Measurements from ENCODE around the gene NEUROD2.

The NEUROD2 gene

GRCh38 chr17:39607851-39608130 is at the start of gene NEUROD2:
TSS of gene NEUROD2 (minus strand) at chr17:39607920. CDS start at chr17:39606599, 1,321 bp downstream.
- DNase-seq (ENCODE audit: insufficient read length, low spot score) = no peak
- no peak for FAIRE-seq
- TF ChIP-seq POLR2A (IDR thresholded peaks at IDR 0.05; ENCODE audit: low read depth, low read length) = no peak

- no peak for TF ChIP-seq POLR2A (IDR thresholded peaks at IDR 0.05; ENCODE audit: low read depth, low read length)
- FAIRE-seq (no peak), DNase-seq (ENCODE audit: insufficient read length, low spot score) (no peak)
Measured at GRCh38 chr17:39655105-39655504, 47.4 kb upstream of the NEUROD2 start.

- no peak for FAIRE-seq
- no peak for TF ChIP-seq POLR2A (IDR thresholded peaks at IDR 0.05; ENCODE audit: low read depth, low read length)
- DNase-seq (ENCODE audit: insufficient read length, low spot score) = peak; percentile 75
Measured at GRCh38 chr17:39653662-39654331, 46.1 kb upstream of the NEUROD2 start.

- DNase-seq (ENCODE audit: insufficient read length, low spot score) (no peak), FAIRE-seq (no peak)
- no peak for TF ChIP-seq POLR2A (IDR thresholded peaks at IDR 0.05; ENCODE audit: low read depth, low read length)
Measured at GRCh38 chr17:39653316-39653661, 45.6 kb upstream of the NEUROD2 start.

GRCh38 chr17:39652587-39653315 is 45.0 kb upstream of the NEUROD2 start:
- FAIRE-seq (no peak), DNase-seq (ENCODE audit: insufficient read length, low spot score) (no peak)
- no peak for TF ChIP-seq POLR2A (IDR thresholded peaks at IDR 0.05; ENCODE audit: low read depth, low read length)

- FAIRE-seq (no peak), DNase-seq (ENCODE audit: insufficient read length, low spot score) (no peak)
- TF ChIP-seq POLR2A (IDR thresholded peaks at IDR 0.05; ENCODE audit: low read depth, low read length) = no peak
Measured at GRCh38 chr17:39651923-39652586, 44.3 kb upstream of the NEUROD2 start.

GRCh38 chr17:39650121-39650579 is 42.4 kb upstream of the NEUROD2 start:
- no peak for DNase-seq (ENCODE audit: insufficient read length, low spot score)
- FAIRE-seq = no peak
- no peak for TF ChIP-seq POLR2A (IDR thresholded peaks at IDR 0.05; ENCODE audit: low read depth, low read length)

- FAIRE-seq (no peak), DNase-seq (ENCODE audit: insufficient read length, low spot score) (no peak)
- TF ChIP-seq POLR2A (IDR thresholded peaks at IDR 0.05; ENCODE audit: low read depth, low read length) = no peak
Measured at GRCh38 chr17:39648616-39649366, 41.1 kb upstream of the NEUROD2 start.

- no peak for TF ChIP-seq POLR2A (IDR thresholded peaks at IDR 0.05; ENCODE audit: low read depth, low read length)
- no peak for FAIRE-seq
Measured at GRCh38 chr17:39647256-39647655, 39.5 kb upstream of the NEUROD2 start.

GRCh38 chr17:39643271-39643670 is 35.6 kb upstream of the NEUROD2 start:
- DNase-seq (ENCODE audit: insufficient read length, low spot score) (peak; percentile 49), FAIRE-seq (no peak)
- no peak for TF ChIP-seq POLR2A (IDR thresholded peaks at IDR 0.05; ENCODE audit: low read depth, low read length)

More at GRCh38 chr17:39647256-39647655, 39.5 kb upstream of the NEUROD2 start:
- DNase-seq (ENCODE audit: insufficient read length, low spot score) = no peak

- DNase-seq (ENCODE audit: insufficient read length, low spot score) (no peak), FAIRE-seq (no peak)
- no peak for TF ChIP-seq POLR2A (IDR thresholded peaks at IDR 0.05; ENCODE audit: low read depth, low read length)
Measured at GRCh38 chr17:39642291-39643074, 34.8 kb upstream of the NEUROD2 start.

GRCh38 chr17:39641883-39642282 is 34.2 kb upstream of the NEUROD2 start:
- DNase-seq (ENCODE audit: insufficient read length, low spot score) = no peak
- TF ChIP-seq POLR2A (IDR thresholded peaks at IDR 0.05; ENCODE audit: low read depth, low read length) = no peak
- no peak for FAIRE-seq

GRCh38 chr17:39641097-39641496 is 33.4 kb upstream of the NEUROD2 start:
- no peak for DNase-seq (ENCODE audit: insufficient read length, low spot score)
- FAIRE-seq = no peak
- TF ChIP-seq POLR2A (IDR thresholded peaks at IDR 0.05; ENCODE audit: low read depth, low read length) = no peak

Data from H54 (cell line).